Vagina (tissue), 2 donors: ENCODE results near the gene MTF1. TPM values are rescaled to one million over a fixed set of nuclear protein-coding genes. Genes with fewer than 3 reads are reported as not detected.

Source experiments
- DNase-seq, 2 donors: peaks; one replicate each; pipeline ENCODE4 v3.0.0-alpha.2; 2017; ENCODE audit errors: extremely low spot score in 2 of 2
- H3K27ac ChIP-seq: fragments of 200-600 bp; sonication (generic); one replicate; pipeline ENCODE4 v1.5.1; 2019
- H3K27me3 ChIP-seq: fragments of 200-600 bp; sonication (generic); one replicate; pipeline ENCODE4 v1.5.1; 2019
- H3K36me3 ChIP-seq, 2 donors: fragments of 200-600 bp; sonication (generic); one replicate each; pipeline ENCODE4 v1.5.1; 2017 to 2019
- H3K4me1 ChIP-seq: fragments of 200-600 bp; sonication (generic); one replicate; pipeline ENCODE4 v1.5.1; 2019
- H3K4me3 ChIP-seq, 2 donors: fragments of 200-600 bp; sonication (generic); 1 replicate in 1 of 2; 2 replicates in 1 of 2; pipeline ENCODE4 v1.5.1; 2016 to 2019
- H3K9me3 ChIP-seq: fragments of 200-600 bp; sonication (generic); one replicate; pipeline ENCODE4 v1.5.1; 2019
- CTCF ChIP-seq, 3 experiments: fragments of 450-650 bp in 2 of 3; fragments of 200-600 bp in 1 of 3; sonication (generic) in 1 of 3; IDR thresholded peaks; one replicate each; pipeline ENCODE4 v1.5.1; 2017 to 2019; ENCODE audit warnings: antibody characterized with exemption in 3 of 3, mild to moderate bottlenecking in 2 of 3, moderate library complexity in 2 of 3
- POLR2A ChIP-seq, 2 donors: fragments of 450-650 bp; IDR thresholded peaks; one replicate each; pipeline ENCODE4 v1.6.1; 2017; ENCODE audit warnings: antibody characterized with exemption in 2 of 2, mild to moderate bottlenecking in 2 of 2, moderate library complexity in 2 of 2
- POLR2AphosphoS5 ChIP-seq, 2 donors: sonication (generic); formaldehyde crosslinking; IDR thresholded peaks; one replicate each; pipeline ENCODE4 v1.9.0; 2017; ENCODE audit warnings: antibody characterized with exemption in 2 of 2, mild to moderate bottlenecking in 2 of 2, low read depth in 1 of 2; ENCODE audit not compliant: insufficient read depth in 1 of 2
- intact Hi-C: fragments of 100-400 bp; cut with DNase I; formaldehyde crosslinking; loops from one replicate; pipeline ENCODE4 v1.15.1; 2023
- total RNA-seq: library from RNA; depleted of rRNA; stranded (reverse); fragments of >200 nt; gene quantifications from one replicate; pipeline ENCODE4 v1.2.3, GENCODE V29; 2016

The MTF1 gene
- total RNA-seq, 1 donor from 2014 or later: 9.3 TPM

GRCh38 chr1:37860346-37860666 lies 914 bp upstream of the MTF1 start:
- H3K36me3 ChIP-seq: peaks cover 0 to 41% of the 10 kb centered on the region in 2 donors
- peak overlapping the region; percentile 82 to 95 for H3K4me3 ChIP-seq
- intact Hi-C loops: no loop called here
- DNase-seq: no peak
- H3K4me1 ChIP-seq: peaks cover 34% of the 10 kb centered on the region
- TF ChIP-seq CTCF (IDR thresholded peaks at IDR 0.05) (peak in 1 of 3 experiments; percentile 36), POLR2AphosphoS5 (IDR thresholded peaks at IDR 0.05; ENCODE audit: insufficient read depth in 1 of 2, low read depth in 1 of 2) (no peak)
- H3K9me3 ChIP-seq: no peaks in the 10 kb centered on the region
- H3K27ac ChIP-seq: peak overlapping the region; percentile 89
- no peaks in the 10 kb centered on the region for H3K27me3 ChIP-seq

GRCh38 chr1:37858931-37859506 lies 373 bp downstream of the MTF1 start:
- intact Hi-C loops: loop anchor here (10.0 kb wide), 1 partner anchor 54 kb away; the partner anchor contains the start of genes C1orf122 and YRDC
- peaks cover 0 to 34% of the 10 kb centered on the region in 2 donors for H3K36me3 ChIP-seq
- peak overlapping the region; percentile 89 for H3K27ac ChIP-seq
- TF ChIP-seq CTCF (IDR thresholded peaks at IDR 0.05) (no peak), POLR2A (IDR thresholded peaks at IDR 0.05) (no peak), POLR2AphosphoS5 (IDR thresholded peaks at IDR 0.05; ENCODE audit: insufficient read depth in 1 of 2, low read depth in 1 of 2) (no peak)
- H3K4me1 ChIP-seq: peaks cover 47% of the 10 kb centered on the region
- DNase-seq: no peak
- H3K4me3 ChIP-seq: peak overlapping the region; percentile 82 to 95
- H3K9me3 ChIP-seq: no peaks in the 10 kb centered on the region
- H3K27me3 ChIP-seq: no peaks in the 10 kb centered on the region

- Histone ChIP-seq H3K27ac (no peak overlapping the region), H3K4me3 (no peak overlapping the region), H3K9me3 (no peaks in the 10 kb centered on the region), H3K27me3 (no peaks in the 10 kb centered on the region), H3K36me3 (peaks cover 0 to 16% of the 10 kb centered on the region in 2 donors), H3K4me1 (peaks cover 71% of the 10 kb centered on the region)
- intact Hi-C loops: loop anchor here (10.0 kb wide), 1 partner anchor 50 kb away; the partner anchor contains the start of genes C1orf122 and YRDC
- DNase-seq: no peak
- TF ChIP-seq CTCF (IDR thresholded peaks at IDR 0.05): no peak
Measured at GRCh38 chr1:37854406-37854805, 5.0 kb downstream of the MTF1 start.

GRCh38 chr1:37853157-37853556 lies 6.2 kb downstream of the MTF1 start:
- no peaks in the 10 kb centered on the region for H3K27me3 ChIP-seq
- H3K27ac ChIP-seq: no peak overlapping the region
- H3K36me3 ChIP-seq: peaks cover 0 to 16% of the 10 kb centered on the region in 2 donors
- TF ChIP-seq POLR2A (IDR thresholded peaks at IDR 0.05) (no peak), POLR2AphosphoS5 (IDR thresholded peaks at IDR 0.05; ENCODE audit: insufficient read depth in 1 of 2, low read depth in 1 of 2) (no peak), CTCF (IDR thresholded peaks at IDR 0.05) (no peak)
- DNase-seq: no peak
- H3K9me3 ChIP-seq: no peaks in the 10 kb centered on the region
- intact Hi-C loops: loop anchor here (10.0 kb wide), 1 partner anchor 48 kb away; the partner anchor contains the start of genes C1orf122 and YRDC
- H3K4me3 ChIP-seq: no peak overlapping the region
- H3K4me1 ChIP-seq: peaks cover 64% of the 10 kb centered on the region

- H3K4me3 ChIP-seq: no peak overlapping the region
- H3K9me3 ChIP-seq: no peaks in the 10 kb centered on the region
- H3K36me3 ChIP-seq: peaks cover 0 to 10% of the 10 kb centered on the region in 2 donors
- no peak overlapping the region for H3K27ac ChIP-seq
- no peak for TF ChIP-seq POLR2AphosphoS5 (IDR thresholded peaks at IDR 0.05; ENCODE audit: insufficient read depth in 1 of 2, low read depth in 1 of 2)
- TF ChIP-seq CTCF (IDR thresholded peaks at IDR 0.05): no peak
- no peak for TF ChIP-seq POLR2A (IDR thresholded peaks at IDR 0.05)
- no peaks in the 10 kb centered on the region for H3K27me3 ChIP-seq
- peaks cover 69% of the 10 kb centered on the region for H3K4me1 ChIP-seq
- intact Hi-C loops: loop anchor here (10.0 kb wide), 1 partner anchor 47 kb away; the partner anchor contains the start of genes C1orf122 and YRDC
- no peak for DNase-seq
Measured at GRCh38 chr1:37851782-37852210, 7.6 kb downstream of the MTF1 start.
